ENCODE data around the gene SLC24A3. TPM values are rescaled to one million over a fixed set of nuclear protein-coding genes. Genes with fewer than 3 reads are reported as not detected.
A peak's percentile ranks its signal among the peaks of the same experiment; 100 is the strongest.

The SLC24A3 gene
- total and polyA plus RNA-seq, 4 donors = 1.9 to 8.4 (median 5.8) TPM

- H3K27ac ChIP-seq (ENCODE audit: low read depth in 1 of 2, low read length in 1 of 2) = no peak overlapping the region
- H3K9me3 ChIP-seq (ENCODE audit: control insufficient read depth in 4 of 4, insufficient read depth in 3 of 4, low read length in 3 of 4) = no peaks in the 10 kb centered on the region
- no peak overlapping the region for H3K4me3 ChIP-seq
- 26 to 47% methylated on average over 9 of the region's 9 CpGs for WGBS, 2 donors
- DNase-seq (peak in 2 of 3 donors; percentile 32 to 62), ATAC-seq (ENCODE audit: insufficient read depth, low FRiP score) (no peak)
- no peak for TF ChIP-seq CTCF (IDR thresholded peaks at IDR 0.05; ENCODE audit: control extremely low read depth, extremely low read depth)
- peaks cover 0 to 47% (median 13%) of the 10 kb centered on the region in 5 donors for H3K4me1 ChIP-seq (ENCODE audit: control insufficient read depth in 5 of 5, insufficient read depth in 5 of 5, low read length in 5 of 5)
- H3K36me3 ChIP-seq (ENCODE audit: control insufficient read depth in 4 of 4, insufficient read depth in 4 of 4, low read length in 4 of 4) = no peaks in the 10 kb centered on the region
- H3K27me3 ChIP-seq (ENCODE audit: control insufficient read depth in 3 of 3, insufficient read depth in 3 of 3, low read length in 2 of 3) = no peaks in the 10 kb centered on the region
- H3K9ac ChIP-seq (ENCODE audit: insufficient read depth in 1 of 2, low read length in 2 of 2) = no peak overlapping the region
Observed at GRCh38 chr20:19451923-19452295, 239.5 kb downstream of the SLC24A3 start.

- TF ChIP-seq CTCF (IDR thresholded peaks at IDR 0.05; ENCODE audit: control extremely low read depth, extremely low read depth) = no peak
- DNase-seq = peak in 1 of 3 donors; percentile 41
- ATAC-seq (ENCODE audit: insufficient read depth, low FRiP score) = no peak
- no peaks in the 10 kb centered on the region for H3K27me3 ChIP-seq (ENCODE audit: control insufficient read depth in 3 of 3, insufficient read depth in 3 of 3, low read length in 2 of 3)
- no peaks in the 10 kb centered on the region for H3K9me3 ChIP-seq (ENCODE audit: control insufficient read depth in 4 of 4, insufficient read depth in 3 of 4, low read length in 3 of 4)
- H3K4me3 ChIP-seq = no peak overlapping the region
- no peak overlapping the region for H3K9ac ChIP-seq (ENCODE audit: insufficient read depth in 1 of 2, low read length in 2 of 2)
- H3K4me1 ChIP-seq (ENCODE audit: control insufficient read depth in 5 of 5, insufficient read depth in 5 of 5, low read length in 5 of 5) = peaks cover 0 to 50% (median 19%) of the 10 kb centered on the region in 5 donors
- 86 to 93% methylated on average over 3 of the region's 3 CpGs for WGBS, 2 donors
- no peaks in the 10 kb centered on the region for H3K36me3 ChIP-seq (ENCODE audit: control insufficient read depth in 4 of 4, insufficient read depth in 4 of 4, low read length in 4 of 4)
- no peak overlapping the region for H3K27ac ChIP-seq (ENCODE audit: low read depth in 1 of 2, low read length in 1 of 2)
Observed at GRCh38 chr20:19453410-19453809, 241.0 kb downstream of the SLC24A3 start.

- peak; percentile 81 to 93 (median 88) for DNase-seq
- no peak overlapping the region for H3K9ac ChIP-seq (ENCODE audit: insufficient read depth in 1 of 2, low read length in 2 of 2)
- no peak overlapping the region for H3K27ac ChIP-seq (ENCODE audit: low read depth in 1 of 2, low read length in 1 of 2)
- no peak for ATAC-seq (ENCODE audit: insufficient read depth, low FRiP score)
- WGBS, 2 donors = 74 to 80% methylated on average over 6 of the region's 6 CpGs
- no peaks in the 10 kb centered on the region for H3K36me3 ChIP-seq (ENCODE audit: control insufficient read depth in 4 of 4, insufficient read depth in 4 of 4, low read length in 4 of 4)
- no peak overlapping the region for H3K4me3 ChIP-seq
- H3K9me3 ChIP-seq (ENCODE audit: control insufficient read depth in 4 of 4, insufficient read depth in 3 of 4, low read length in 3 of 4) = no peaks in the 10 kb centered on the region
- H3K27me3 ChIP-seq (ENCODE audit: control insufficient read depth in 3 of 3, insufficient read depth in 3 of 3, low read length in 2 of 3) = no peaks in the 10 kb centered on the region
- TF ChIP-seq CTCF (IDR thresholded peaks at IDR 0.05; ENCODE audit: control extremely low read depth, extremely low read depth) = no peak
- H3K4me1 ChIP-seq (ENCODE audit: control insufficient read depth in 5 of 5, insufficient read depth in 5 of 5, low read length in 5 of 5) = peaks cover 0 to 48% (median 19%) of the 10 kb centered on the region in 5 donors
Observed at GRCh38 chr20:19453862-19454261, 241.4 kb downstream of the SLC24A3 start.

Data from lung (tissue), 12 donors.